OCI-LY1 (cell line): ENCODE data around the gene MAPK8.

ENCODE experiments used
- H2AFZ ChIP-seq: fragments of 200-600 bp; sonication (generic), shearing (Covaris generic); 2 replicates; pipeline ENCODE4 v1.6.0; 2014; ENCODE audit warnings: antibody characterized with exemption, mild to moderate bottlenecking, low read length
- H3F3A ChIP-seq: fragments of 200-600 bp; sonication (generic), shearing (Covaris generic); 2 replicates; pipeline ENCODE4 v1.6.0; 2014; ENCODE audit warnings: mild to moderate bottlenecking, antibody characterized with exemption, low read length, moderate library complexity; ENCODE audit not compliant: insufficient read depth
- H3K27ac ChIP-seq: fragments of 200-600 bp; sonication (generic); 2 replicates; pipeline ENCODE4 v1.5.1; 2014; ENCODE audit warnings: low read length, mixed run types, mild to moderate bottlenecking, low read depth; ENCODE audit not compliant: poor library complexity, severe bottlenecking
- H3K27me3 ChIP-seq: fragments of 200-600 bp; sonication (generic); 2 replicates; pipeline ENCODE4 v1.6.0; 2014; ENCODE audit warnings: antibody characterized with exemption, mild to moderate bottlenecking, low read length, moderate library complexity; ENCODE audit not compliant: insufficient read depth
- H3K36me3 ChIP-seq: fragments of 200-600 bp; sonication (generic); 2 replicates; pipeline ENCODE4 v1.6.1; 2014; ENCODE audit warnings: mild to moderate bottlenecking, antibody characterized with exemption, low read length, moderate library complexity, mixed read lengths; ENCODE audit not compliant: insufficient read depth
- H3K4me1 ChIP-seq: fragments of 200-600 bp; sonication (generic); 2 replicates; pipeline ENCODE4 v1.5.1; 2014; ENCODE audit warnings: mild to moderate bottlenecking, low read length, moderate library complexity; ENCODE audit not compliant: insufficient read depth, severe bottlenecking
- H3K4me2 ChIP-seq: fragments of 200-600 bp; sonication (generic), shearing (Covaris generic); 2 replicates; pipeline ENCODE4 v1.6.1; 2014; ENCODE audit warnings: low read length
- H3K4me3 ChIP-seq: fragments of 200-600 bp; sonication (generic); 2 replicates; pipeline ENCODE4 v1.5.1; 2014; ENCODE audit warnings: low read length, low read depth, mild to moderate bottlenecking, mixed read lengths; ENCODE audit not compliant: poor library complexity, severe bottlenecking
- H3K79me2 ChIP-seq: fragments of 200-600 bp; shearing (Covaris generic); 2 replicates; pipeline ENCODE4 v1.6.1; 2016; ENCODE audit warnings: mixed run types, low read length, mixed read lengths; ENCODE audit not compliant: insufficient read depth
- H3K9ac ChIP-seq: fragments of 200-600 bp; sonication (generic), shearing (Covaris generic); 2 replicates; pipeline ENCODE4 v1.6.1; 2014; ENCODE audit warnings: mild to moderate bottlenecking, low read length, mixed read lengths
- H3K9me2 ChIP-seq: fragments of 200-600 bp; sonication (generic), shearing (Covaris generic); 2 replicates; pipeline ENCODE4 v1.6.1; 2014; ENCODE audit warnings: low read depth, mild to moderate bottlenecking, low read length, mixed read lengths
- H3K9me3 ChIP-seq: fragments of 200-600 bp; shearing (Covaris generic); 2 replicates; pipeline ENCODE4 v1.6.1; 2014; ENCODE audit warnings: low read length, mixed read lengths
- H4K20me1 ChIP-seq: fragments of 200-600 bp; sonication (generic), shearing (Covaris generic); 2 replicates; pipeline ENCODE4 v1.6.0; 2016; ENCODE audit warnings: mild to moderate bottlenecking, low read length; ENCODE audit not compliant: insufficient read depth
- EZH2 ChIP-seq: fragments of 200-600 bp; sonication (generic), shearing (Covaris generic); IDR thresholded peaks from 2 replicates; pipeline ENCODE4 v1.8.0; 2017; ENCODE audit warnings: borderline replicate concordance, mixed run types, mild to moderate bottlenecking, antibody characterized with exemption, low read length, moderate library complexity, mixed read lengths
- TF ChIP-seq, protein P1 (sequence below): fragments of 200-600 bp; sonication (generic), shearing (Covaris generic); IDR thresholded peaks from 2 replicates; pipeline ENCODE4 v1.5.1; 2017; ENCODE audit warnings: mild to moderate bottlenecking, antibody characterized with exemption, low read length, moderate library complexity, mixed read lengths

The MAPK8 gene

DNA sequence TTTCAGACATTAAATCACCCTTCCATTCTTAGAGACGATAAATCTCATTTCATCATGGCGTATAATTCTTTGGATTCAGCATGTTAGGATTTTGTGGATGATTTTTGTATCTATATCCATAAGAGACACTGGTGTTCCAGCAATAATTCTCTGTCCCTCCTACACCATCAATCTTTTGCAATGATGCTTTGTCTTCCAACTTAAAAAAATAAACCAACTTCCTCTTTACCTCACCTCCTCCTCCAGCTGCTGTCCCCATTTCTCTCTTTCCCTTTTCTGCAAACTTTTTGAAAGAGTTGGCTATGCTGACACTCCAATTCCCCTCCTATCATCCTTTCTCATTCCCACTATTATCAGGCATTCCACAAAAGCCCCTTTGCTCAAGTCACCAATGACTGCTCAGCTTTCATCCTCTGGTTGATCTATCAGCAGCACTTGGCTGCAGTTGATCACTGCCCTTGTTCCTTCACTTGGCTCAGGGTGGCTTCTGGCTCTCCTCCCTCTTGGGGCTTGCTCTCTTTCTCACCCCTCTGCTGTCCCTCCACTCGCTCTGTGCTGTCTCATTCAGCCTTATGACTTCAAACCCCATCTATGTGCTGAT, 168.4 kb downstream of the MAPK8 start:
- H2AFZ ChIP-seq = no peak overlapping the region
- H3K4me3 ChIP-seq = no peak overlapping the region
- H3K9me3 ChIP-seq = no peaks in the 10 kb centered on the region
- no peak overlapping the region for H3K4me2 ChIP-seq
- no peak overlapping the region for H3K9ac ChIP-seq
- H3K36me3 ChIP-seq = no peaks in the 10 kb centered on the region
- H4K20me1 ChIP-seq = no peaks in the 10 kb centered on the region
- H3K27me3 ChIP-seq = no peaks in the 10 kb centered on the region
- no peaks in the 10 kb centered on the region for H3F3A ChIP-seq
- H3K4me1 ChIP-seq = no peaks in the 10 kb centered on the region
- TF ChIP-seq, protein P1, sequence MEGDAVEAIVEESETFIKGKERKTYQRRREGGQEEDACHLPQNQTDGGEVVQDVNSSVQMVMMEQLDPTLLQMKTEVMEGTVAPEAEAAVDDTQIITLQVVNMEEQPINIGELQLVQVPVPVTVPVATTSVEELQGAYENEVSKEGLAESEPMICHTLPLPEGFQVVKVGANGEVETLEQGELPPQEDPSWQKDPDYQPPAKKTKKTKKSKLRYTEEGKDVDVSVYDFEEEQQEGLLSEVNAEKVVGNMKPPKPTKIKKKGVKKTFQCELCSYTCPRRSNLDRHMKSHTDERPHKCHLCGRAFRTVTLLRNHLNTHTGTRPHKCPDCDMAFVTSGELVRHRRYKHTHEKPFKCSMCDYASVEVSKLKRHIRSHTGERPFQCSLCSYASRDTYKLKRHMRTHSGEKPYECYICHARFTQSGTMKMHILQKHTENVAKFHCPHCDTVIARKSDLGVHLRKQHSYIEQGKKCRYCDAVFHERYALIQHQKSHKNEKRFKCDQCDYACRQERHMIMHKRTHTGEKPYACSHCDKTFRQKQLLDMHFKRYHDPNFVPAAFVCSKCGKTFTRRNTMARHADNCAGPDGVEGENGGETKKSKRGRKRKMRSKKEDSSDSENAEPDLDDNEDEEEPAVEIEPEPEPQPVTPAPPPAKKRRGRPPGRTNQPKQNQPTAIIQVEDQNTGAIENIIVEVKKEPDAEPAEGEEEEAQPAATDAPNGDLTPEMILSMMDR = no peak
- no peak for TF ChIP-seq EZH2
- no peaks in the 10 kb centered on the region for H3K79me2 ChIP-seq
- no peak overlapping the region for H3K27ac ChIP-seq
- no peaks in the 10 kb centered on the region for H3K9me2 ChIP-seq

DNA sequence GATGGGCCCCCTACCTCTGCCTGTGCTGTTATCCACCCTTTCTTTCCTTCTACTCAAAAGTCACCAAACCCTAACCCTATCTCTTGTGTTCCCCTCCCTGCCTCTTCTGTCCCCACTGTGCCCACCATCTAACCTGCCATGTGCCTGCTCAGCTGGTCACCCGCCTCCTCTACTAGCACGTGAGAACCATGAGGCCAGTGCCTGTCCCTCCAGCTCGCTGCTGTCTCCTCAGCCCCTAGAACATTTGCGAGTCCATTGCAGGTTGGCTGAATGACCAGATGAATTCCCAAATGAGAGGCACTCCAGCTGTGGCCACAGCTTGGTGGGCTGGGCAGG, 169.4 kb downstream of the MAPK8 start:
- Histone ChIP-seq H3K9me3 (no peaks in the 10 kb centered on the region), H3K27ac (no peak overlapping the region), H3K9me2 (no peaks in the 10 kb centered on the region), H3K27me3 (no peaks in the 10 kb centered on the region), H2AFZ (no peak overlapping the region), H3K79me2 (no peaks in the 10 kb centered on the region), H3K4me2 (no peak overlapping the region), H3F3A (no peaks in the 10 kb centered on the region), H3K36me3 (no peaks in the 10 kb centered on the region), H3K9ac (no peak overlapping the region), H4K20me1 (no peaks in the 10 kb centered on the region), H3K4me3 (no peak overlapping the region), H3K4me1 (no peaks in the 10 kb centered on the region)
- no peak for TF ChIP-seq EZH2
- TF ChIP-seq, protein P1 = no peak

DNA sequence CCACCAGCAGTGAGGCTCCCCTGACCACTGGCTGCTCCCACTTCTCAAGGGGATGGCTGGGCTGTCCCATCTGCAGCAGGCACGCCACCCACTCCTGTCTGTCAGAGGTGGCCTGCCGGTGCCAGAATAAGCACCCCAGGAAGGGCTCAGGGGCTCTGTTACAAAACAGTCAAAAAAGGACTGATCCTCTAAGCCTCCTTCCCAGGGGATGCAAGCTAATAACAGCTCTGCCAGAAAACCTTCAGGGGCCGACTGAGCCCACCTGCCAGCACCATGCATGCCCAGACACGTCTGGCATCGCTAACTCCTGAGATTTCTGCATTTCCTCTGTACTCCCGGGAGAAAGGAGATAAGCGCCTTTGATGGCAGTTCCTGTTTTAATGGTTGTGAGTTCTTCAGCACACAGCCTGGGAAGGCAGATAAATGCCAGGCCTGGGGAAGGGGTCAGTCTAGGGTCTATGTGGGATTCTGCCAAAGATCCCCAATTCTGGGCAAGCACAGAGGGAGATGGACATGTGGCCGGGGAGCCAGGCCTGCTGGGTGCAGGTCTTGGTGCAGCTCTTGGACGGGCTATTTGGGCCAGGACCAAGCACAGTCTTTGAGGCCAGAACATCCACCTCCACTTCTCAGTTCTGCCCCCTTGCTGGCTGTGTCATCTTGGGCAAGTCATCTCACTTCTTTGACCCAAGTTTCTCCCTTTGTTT, 170.0 kb downstream of the MAPK8 start:
- H3K4me1 ChIP-seq = no peaks in the 10 kb centered on the region
- no peak overlapping the region for H3K9ac ChIP-seq

More for the DNA sequence above, 170.0 kb downstream of the MAPK8 start:
- no peaks in the 10 kb centered on the region for H3K79me2 ChIP-seq
- no peaks in the 10 kb centered on the region for H3K27me3 ChIP-seq
- H3K4me3 ChIP-seq = no peak overlapping the region
- H3K36me3 ChIP-seq = no peaks in the 10 kb centered on the region
- H4K20me1 ChIP-seq = no peaks in the 10 kb centered on the region
- H3K9me2 ChIP-seq = no peaks in the 10 kb centered on the region
- H2AFZ ChIP-seq = no peak overlapping the region
- H3K9me3 ChIP-seq = no peaks in the 10 kb centered on the region
- no peak overlapping the region for H3K4me2 ChIP-seq
- H3F3A ChIP-seq = no peaks in the 10 kb centered on the region
- H3K27ac ChIP-seq = no peak overlapping the region
- TF ChIP-seq, protein P1 = no peak
- TF ChIP-seq EZH2 = no peak
